Panc1 (cell line): ENCODE measurements around the gene SOSTDC1.

ENCODE experiments used
- POLR2AphosphoS5 ChIP-seq: IDR thresholded peaks from 2 replicates; pipeline ENCODE4 v1.6.1; 2012; ENCODE audit warnings: mild to moderate bottlenecking, low read depth, low read length, moderate library complexity
- SIN3A ChIP-seq: IDR thresholded peaks from 2 replicates; pipeline ENCODE4 v1.6.1; 2012; ENCODE audit warnings: low read depth, mild to moderate bottlenecking, low read length, moderate library complexity, borderline replicate concordance; ENCODE audit not compliant: insufficient read depth
- TCF7L2 ChIP-seq: IDR thresholded peaks from 2 replicates; pipeline ENCODE4 v1.6.1; 2011; ENCODE audit warnings: mild to moderate bottlenecking, low read depth, low read length, inconsistent platforms
- TF ChIP-seq, protein P1 (sequence below): fragments of 450-650 bp; IDR thresholded peaks from 2 replicates; pipeline ENCODE4 v1.5.1; 2017; ENCODE audit warnings: mild to moderate bottlenecking
- TF ChIP-seq, protein P2 (sequence below), 2 experiments: IDR thresholded peaks; 2 replicates each; pipeline ENCODE4 v1.6.1; 2011 to 2012; ENCODE audit warnings: low read depth in 2 of 2, control low read depth in 1 of 2, low read length in 1 of 2, mild to moderate bottlenecking in 1 of 2, moderate library complexity in 1 of 2; ENCODE audit not compliant: insufficient read depth in 1 of 2

DNA sequence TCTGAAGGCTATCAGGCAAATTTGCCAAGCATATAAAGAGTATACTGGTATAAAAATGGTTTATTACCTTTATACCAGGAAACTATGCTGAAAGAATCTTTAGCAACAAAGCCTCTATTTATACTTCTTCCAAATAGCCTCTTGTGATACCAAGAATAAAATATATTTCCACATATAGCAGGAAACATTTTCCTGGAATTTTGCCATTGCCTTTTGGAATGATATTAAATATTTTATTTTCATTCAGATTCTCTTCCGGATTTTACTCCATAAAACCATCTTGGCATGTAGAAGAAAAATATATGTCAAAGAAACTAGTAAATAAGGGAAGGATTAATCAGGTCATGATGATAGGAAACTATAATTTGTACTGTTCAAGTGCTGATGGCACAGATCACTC lies 17.7 kb downstream of the SOSTDC1 start:
- TF ChIP-seq, protein P1, sequence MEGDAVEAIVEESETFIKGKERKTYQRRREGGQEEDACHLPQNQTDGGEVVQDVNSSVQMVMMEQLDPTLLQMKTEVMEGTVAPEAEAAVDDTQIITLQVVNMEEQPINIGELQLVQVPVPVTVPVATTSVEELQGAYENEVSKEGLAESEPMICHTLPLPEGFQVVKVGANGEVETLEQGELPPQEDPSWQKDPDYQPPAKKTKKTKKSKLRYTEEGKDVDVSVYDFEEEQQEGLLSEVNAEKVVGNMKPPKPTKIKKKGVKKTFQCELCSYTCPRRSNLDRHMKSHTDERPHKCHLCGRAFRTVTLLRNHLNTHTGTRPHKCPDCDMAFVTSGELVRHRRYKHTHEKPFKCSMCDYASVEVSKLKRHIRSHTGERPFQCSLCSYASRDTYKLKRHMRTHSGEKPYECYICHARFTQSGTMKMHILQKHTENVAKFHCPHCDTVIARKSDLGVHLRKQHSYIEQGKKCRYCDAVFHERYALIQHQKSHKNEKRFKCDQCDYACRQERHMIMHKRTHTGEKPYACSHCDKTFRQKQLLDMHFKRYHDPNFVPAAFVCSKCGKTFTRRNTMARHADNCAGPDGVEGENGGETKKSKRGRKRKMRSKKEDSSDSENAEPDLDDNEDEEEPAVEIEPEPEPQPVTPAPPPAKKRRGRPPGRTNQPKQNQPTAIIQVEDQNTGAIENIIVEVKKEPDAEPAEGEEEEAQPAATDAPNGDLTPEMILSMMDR, result no peak
- TF ChIP-seq TCF7L2, result no peak
- TF ChIP-seq SIN3A, result no peak
- TF ChIP-seq POLR2AphosphoS5, result no peak
- TF ChIP-seq, protein P2, sequence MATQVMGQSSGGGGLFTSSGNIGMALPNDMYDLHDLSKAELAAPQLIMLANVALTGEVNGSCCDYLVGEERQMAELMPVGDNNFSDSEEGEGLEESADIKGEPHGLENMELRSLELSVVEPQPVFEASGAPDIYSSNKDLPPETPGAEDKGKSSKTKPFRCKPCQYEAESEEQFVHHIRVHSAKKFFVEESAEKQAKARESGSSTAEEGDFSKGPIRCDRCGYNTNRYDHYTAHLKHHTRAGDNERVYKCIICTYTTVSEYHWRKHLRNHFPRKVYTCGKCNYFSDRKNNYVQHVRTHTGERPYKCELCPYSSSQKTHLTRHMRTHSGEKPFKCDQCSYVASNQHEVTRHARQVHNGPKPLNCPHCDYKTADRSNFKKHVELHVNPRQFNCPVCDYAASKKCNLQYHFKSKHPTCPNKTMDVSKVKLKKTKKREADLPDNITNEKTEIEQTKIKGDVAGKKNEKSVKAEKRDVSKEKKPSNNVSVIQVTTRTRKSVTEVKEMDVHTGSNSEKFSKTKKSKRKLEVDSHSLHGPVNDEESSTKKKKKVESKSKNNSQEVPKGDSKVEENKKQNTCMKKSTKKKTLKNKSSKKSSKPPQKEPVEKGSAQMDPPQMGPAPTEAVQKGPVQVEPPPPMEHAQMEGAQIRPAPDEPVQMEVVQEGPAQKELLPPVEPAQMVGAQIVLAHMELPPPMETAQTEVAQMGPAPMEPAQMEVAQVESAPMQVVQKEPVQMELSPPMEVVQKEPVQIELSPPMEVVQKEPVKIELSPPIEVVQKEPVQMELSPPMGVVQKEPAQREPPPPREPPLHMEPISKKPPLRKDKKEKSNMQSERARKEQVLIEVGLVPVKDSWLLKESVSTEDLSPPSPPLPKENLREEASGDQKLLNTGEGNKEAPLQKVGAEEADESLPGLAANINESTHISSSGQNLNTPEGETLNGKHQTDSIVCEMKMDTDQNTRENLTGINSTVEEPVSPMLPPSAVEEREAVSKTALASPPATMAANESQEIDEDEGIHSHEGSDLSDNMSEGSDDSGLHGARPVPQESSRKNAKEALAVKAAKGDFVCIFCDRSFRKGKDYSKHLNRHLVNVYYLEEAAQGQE (IDR thresholded peaks at IDR 0.05; ENCODE audit: insufficient read depth in 1 of 2, low read depth in 2 of 2, low read length in 1 of 2), result no peak
